Measurements from ENCODE around the gene GSS. TPM values are rescaled to one million over a fixed set of nuclear protein-coding genes. Genes with fewer than 3 reads are reported as not detected.

GSS gene
- total RNA-seq, 1 donor from 2014 or later: 58.7 TPM

DNA sequence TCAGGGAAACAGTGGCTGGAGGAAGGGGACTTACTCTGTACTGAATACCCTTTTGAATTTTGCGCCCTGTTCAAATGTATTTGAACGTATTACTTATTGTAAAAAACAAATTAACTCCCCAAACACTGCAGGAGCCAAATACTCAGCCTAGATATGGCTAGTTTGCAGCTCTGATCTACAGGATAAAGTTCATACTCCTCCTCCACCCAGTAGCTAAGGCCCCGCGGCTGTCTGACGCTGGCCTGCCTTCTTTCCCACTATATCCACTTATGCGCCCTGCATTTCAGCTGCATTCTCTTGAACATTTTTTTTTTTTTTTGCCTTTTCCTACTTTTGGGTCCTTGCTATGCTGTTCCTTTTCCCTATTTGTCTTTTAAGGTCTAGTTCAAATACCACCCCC is 6.5 kb downstream of the GSS start:
- intact Hi-C loops (cut with micrococcal nuclease): no loop called here

GRCh38 chr20:34948030-34948429 is 7.6 kb downstream of the GSS start:
- intact Hi-C loops (cut with micrococcal nuclease): no loop called here

- intact Hi-C loops (cut with micrococcal nuclease): no loop called here
Observed at GRCh38 chr20:34947336-34947735, 8.3 kb downstream of the GSS start.

GRCh38 chr20:34946661-34947060 is 8.9 kb downstream of the GSS start:
- intact Hi-C loops (cut with micrococcal nuclease): no loop called here

- intact Hi-C loops (cut with micrococcal nuclease): no loop called here
Observed at GRCh38 chr20:34945315-34946077, 10.1 kb downstream of the GSS start.

- intact Hi-C loops (cut with micrococcal nuclease): no loop called here
Observed at GRCh38 chr20:34943808-34944567, 11.6 kb downstream of the GSS start.

GRCh38 chr20:34942301-34942700 is 13.3 kb downstream of the GSS start:
- intact Hi-C loops (cut with micrococcal nuclease): no loop called here

- intact Hi-C loops (cut with micrococcal nuclease): no loop called here
Observed at GRCh38 chr20:34941226-34941625, 14.4 kb downstream of the GSS start.

DNA sequence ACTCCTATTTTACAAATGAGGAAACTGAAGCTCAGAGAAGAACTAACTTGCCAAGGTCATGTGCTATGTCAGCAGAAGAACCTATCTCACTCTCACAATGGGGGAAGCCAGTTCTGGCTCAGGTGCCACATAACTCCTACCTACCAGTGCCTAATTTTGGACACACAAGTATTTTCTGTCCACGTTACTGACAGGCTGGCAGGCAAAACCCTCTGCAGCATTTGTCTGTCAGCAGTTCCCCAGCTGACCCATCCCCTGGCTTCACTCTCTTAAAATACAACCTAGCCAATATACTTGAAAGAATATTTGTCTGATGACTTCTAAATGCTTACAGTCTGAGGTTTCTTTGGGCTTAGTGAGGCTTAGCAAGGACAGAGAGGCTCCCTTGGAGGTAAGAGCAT is 15.5 kb downstream of the GSS start:
- intact Hi-C loops (cut with micrococcal nuclease): no loop called here

DNA sequence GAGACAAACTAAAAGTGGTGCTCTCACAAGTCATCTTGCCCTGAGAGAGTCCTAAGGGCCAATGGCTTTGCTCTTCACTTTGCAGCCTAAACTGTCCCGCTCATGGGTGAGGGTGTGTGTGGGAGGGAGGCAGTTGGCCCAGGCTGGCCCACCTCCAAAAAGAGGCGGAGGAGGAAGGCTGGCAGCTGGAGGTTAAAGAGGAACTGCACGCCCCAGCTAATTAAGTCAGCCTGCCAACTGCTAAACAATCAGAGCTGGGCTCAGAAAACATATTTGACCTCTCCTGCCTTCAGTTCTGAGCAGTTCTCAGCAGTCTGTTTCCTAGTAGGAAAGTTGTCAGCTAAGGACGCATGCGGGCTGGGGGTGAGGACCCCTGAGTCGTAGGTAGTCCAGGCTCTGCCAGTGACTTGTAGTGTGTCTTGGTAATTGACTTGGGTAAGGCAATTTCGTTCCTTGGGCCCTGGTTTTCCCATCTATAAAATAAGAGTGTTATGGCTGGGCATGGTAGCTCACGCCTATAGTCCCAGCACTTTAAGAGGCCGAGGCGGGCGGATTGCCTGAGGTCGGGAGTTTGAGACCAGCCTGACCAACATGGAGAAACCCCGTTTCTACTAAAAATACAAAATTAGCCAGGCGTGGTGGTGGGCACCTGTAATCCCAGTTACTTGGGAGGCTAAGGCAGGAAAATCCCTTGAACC is 17.0 kb downstream of the GSS start:
- intact Hi-C loops (cut with micrococcal nuclease): no loop called here

DNA sequence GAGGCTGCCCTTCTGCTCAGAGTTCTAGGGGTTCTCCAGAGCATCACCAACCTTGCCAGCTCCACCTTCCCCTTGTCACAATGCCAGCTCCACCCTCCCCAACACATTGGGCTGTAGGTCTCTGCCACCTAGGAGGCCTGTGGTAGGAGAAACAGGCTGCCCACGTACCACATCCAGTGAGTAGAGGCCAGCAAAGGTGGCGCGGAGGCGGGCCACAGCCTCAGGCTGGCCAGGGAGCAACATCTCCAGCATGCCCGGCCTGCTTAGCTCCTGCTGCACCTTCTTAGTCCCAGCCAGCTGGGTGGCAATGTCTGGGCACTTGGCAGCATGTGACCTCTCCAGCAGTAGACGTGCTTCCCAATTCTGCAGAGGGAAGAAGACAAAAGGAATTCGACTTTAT is 23.8 kb downstream of the GSS start:
- intact Hi-C loops (cut with micrococcal nuclease): no loop called here

DNA sequence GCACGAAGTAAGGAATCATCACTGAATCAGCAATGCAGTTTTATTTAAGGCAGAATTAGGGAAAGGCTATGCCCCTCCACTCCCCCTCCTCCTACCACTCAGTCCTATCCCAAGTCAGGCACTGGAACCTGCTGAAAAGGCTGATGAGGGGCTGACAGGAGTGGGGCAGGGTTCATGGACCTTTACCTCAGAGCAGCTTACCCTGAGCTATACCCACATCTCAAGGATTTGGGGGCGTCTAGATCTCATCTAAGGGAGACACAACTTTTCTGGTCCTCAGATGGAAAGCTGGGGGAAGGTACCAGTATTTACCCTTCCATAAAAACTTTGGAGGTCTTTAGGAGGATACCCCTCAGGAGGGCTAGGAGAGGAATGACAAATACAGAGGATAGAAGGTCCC is 27.2 kb downstream of the GSS start:
- intact Hi-C loops (cut with micrococcal nuclease): no loop called here

- intact Hi-C loops (cut with micrococcal nuclease): no loop called here
Observed at GRCh38 chr20:34927736-34928135, 27.9 kb downstream of the GSS start.

DNA sequence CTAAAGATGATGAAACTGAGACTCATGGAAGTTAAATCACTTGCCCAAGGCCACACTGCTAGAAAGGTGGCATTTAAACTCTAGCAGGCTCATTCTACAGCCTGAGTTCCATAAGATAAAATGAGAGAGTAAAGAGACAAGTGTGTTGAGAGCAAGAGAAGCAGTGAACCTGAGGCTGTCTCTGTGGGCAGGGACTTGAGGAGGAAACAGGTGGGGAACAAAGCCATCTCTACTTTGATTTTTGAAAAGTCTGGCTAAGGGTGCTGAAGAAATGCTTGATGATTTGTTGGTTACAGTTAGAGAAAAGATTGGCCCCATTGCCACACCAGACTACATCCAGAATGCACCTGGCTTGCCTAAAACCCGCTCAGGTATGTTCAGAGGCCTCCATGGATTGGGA is 29.0 kb downstream of the GSS start:
- intact Hi-C loops (cut with micrococcal nuclease): no loop called here

GRCh38 chr20:34925981-34926380 is 29.6 kb downstream of the GSS start:
- intact Hi-C loops (cut with micrococcal nuclease): no loop called here

- intact Hi-C loops (cut with micrococcal nuclease): no loop called here
Observed at GRCh38 chr20:34925341-34925740, 30.3 kb downstream of the GSS start.

- intact Hi-C loops (cut with micrococcal nuclease): no loop called here
Observed at GRCh38 chr20:34923414-34923813, 32.2 kb downstream of the GSS start.

- intact Hi-C loops (cut with micrococcal nuclease): no loop called here
Observed at GRCh38 chr20:34922654-34923381, 32.8 kb downstream of the GSS start.

DNA sequence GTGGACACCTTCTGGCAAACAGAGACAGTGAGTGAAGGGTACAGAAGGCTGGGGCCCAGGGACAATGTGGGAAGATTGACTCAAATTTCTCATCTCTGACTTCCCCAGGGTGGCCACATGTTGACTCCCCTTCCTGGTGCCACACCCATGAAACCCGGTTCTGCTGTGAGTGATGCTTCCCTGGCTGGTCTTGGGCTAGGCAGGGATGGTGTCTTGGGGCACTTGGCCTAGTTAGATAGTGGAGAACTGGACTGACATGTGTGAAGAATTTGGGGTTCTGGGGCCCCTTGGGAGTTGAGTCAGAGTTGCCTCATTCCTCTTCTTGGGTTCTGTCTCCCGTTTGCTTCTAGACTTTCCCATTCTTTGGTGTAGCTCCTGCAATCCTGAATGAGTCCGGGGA is 34.2 kb downstream of the GSS start:
- intact Hi-C loops (cut with micrococcal nuclease): no loop called here

- intact Hi-C loops (cut with micrococcal nuclease): no loop called here
Observed at GRCh38 chr20:34920055-34920454, 35.6 kb downstream of the GSS start.

DNA sequence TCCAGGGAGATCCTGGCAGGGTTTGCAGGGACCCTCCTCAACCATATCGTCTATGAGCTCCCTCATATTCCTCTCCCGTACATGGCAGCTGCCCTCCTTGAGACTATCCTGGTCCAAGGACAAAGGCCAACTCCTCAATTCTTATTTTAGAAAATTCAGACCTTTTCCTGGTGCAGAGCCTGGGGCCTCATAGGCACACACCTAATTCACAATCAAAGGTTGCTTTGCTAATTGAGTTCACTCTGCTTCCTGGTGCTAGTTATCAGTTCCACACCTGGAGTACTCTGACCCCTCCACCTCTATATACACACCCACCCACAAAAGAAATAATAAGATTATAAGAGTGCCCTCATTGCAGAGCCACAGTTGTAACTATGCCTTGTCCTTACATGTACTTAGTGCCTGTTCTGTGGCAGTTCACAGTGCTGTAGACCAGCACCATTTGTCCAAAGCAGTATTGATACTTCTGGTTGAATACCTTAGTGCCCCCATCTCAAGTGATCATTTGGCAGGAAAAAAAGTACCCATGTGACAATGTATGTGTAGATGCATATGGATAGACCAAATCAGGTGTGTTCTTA is 38.7 kb downstream of the GSS start:
- intact Hi-C loops (cut with micrococcal nuclease): loop anchor here (5.0 kb wide), 1 partner anchor 175 kb away; the partner anchor contains the start of gene TRPC4AP
